ENCODE results near the gene ANKS3. TPM values are rescaled to one million over a fixed set of nuclear protein-coding genes. Genes with fewer than 3 reads are reported as not detected.

ANKS3 gene
- total RNA-seq, 1 donor, result 22.0 TPM

DNA sequence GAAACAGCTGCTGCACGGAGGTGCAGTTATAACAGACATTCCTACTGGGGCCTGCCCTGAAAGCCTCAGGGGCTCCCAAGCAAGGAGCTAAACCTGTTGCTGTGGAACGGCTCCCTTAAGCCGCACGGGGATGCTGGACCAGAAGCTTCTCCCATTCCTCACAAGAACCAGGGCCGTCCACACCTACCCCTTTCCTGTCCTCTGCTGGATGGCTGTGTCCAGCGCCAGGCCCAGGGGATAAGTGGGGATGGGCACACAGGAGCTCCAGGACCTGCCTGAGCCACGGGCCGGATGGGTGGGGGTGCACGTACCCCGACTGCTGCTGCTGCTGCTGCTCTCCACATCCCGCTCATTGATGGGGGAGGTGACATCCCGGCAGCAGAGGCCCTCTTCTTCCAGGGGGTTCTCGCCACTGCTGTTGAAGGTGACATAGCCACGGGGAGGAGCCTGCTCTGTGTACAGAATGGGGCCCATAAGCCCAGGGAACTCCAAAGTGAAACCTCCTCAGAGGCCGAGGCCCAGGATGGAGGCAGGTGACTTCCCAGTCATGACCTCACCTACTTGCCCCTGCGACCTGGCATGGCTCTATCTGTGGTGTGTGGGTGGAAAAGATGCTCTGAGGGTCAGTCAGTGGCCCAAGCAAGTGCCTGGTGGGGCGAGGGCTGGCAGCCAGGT is 32.1 kb downstream of the ANKS3 start:
- DNase-seq (ENCODE audit: low read depth), result no peak
- TF ChIP-seq, protein P1, sequence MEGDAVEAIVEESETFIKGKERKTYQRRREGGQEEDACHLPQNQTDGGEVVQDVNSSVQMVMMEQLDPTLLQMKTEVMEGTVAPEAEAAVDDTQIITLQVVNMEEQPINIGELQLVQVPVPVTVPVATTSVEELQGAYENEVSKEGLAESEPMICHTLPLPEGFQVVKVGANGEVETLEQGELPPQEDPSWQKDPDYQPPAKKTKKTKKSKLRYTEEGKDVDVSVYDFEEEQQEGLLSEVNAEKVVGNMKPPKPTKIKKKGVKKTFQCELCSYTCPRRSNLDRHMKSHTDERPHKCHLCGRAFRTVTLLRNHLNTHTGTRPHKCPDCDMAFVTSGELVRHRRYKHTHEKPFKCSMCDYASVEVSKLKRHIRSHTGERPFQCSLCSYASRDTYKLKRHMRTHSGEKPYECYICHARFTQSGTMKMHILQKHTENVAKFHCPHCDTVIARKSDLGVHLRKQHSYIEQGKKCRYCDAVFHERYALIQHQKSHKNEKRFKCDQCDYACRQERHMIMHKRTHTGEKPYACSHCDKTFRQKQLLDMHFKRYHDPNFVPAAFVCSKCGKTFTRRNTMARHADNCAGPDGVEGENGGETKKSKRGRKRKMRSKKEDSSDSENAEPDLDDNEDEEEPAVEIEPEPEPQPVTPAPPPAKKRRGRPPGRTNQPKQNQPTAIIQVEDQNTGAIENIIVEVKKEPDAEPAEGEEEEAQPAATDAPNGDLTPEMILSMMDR (IDR thresholded peaks at IDR 0.05; ENCODE audit: insufficient read depth, low read length), result no peak
- H3K4me3 ChIP-seq (ENCODE audit: low read depth, low read length), result no peak overlapping the region

DNA sequence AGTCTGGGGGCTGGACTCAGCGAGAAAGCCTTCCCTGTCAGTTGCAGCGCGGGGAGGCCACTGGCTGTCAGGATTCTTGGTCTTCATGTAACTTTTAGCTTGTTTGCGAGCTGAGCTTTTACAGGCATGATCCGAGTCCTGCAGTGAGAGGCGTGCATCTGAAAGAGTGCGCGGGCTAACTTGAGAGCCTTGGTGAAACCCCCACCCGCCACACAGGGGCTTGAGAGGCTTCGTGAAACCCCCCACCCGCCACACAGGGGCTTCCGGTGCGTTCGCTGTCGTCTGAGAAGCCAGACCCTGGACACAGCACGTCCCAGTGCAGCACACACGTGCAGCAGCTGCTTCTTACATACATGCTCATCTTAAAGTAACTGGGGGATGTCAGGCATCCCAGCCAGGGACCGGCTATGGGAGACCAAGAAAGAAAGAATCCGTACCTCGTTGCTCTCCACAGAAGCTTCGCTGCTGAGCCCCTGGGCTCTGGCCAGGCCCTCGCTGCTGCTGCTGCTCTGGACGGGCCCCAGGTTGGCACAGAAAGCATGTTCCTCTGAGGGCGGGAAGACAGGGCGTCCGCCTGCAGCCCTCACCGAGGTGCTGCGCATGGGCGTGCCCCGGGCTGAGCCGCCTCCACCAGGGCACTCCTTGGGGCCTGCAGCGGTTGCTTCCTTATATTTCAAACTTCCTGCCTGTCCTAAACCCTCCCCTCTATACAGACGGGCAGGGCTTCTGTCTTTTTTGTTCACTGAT is 32.9 kb downstream of the ANKS3 start:
- TF ChIP-seq, protein P1 (IDR thresholded peaks at IDR 0.05; ENCODE audit: insufficient read depth, low read length), result no peak
- H3K4me3 ChIP-seq (ENCODE audit: low read depth, low read length), result no peak overlapping the region
- no peak for DNase-seq (ENCODE audit: low read depth)

DNA sequence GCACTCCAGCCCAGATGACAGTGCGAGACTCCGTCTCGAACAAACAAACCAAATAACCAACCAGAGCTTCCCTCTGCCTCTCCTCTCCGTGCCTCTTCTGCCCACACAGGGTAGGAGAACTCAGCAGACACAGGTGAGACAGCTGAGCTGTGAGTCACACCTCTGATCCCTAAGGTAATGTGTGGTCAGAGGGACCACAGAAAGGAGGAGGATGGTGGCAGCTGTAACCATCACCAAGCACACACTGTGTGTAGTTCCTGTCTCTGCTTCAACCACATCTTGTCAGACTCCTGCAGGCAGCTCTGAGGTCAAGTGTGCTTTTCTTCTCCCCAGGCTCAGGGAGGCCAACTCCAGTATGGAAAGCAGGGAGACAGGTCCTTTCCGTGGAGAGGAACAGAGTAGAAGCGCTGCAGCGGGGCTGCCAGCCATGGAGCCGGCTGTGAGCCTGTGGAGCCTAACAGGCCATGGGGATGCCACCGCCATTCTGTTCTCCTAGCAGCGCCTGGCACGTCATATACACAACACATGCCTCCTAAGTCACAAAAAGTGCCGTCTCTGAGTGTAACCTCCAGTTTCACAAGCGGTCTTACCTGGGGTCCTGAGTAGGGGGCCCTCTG is 33.6 kb downstream of the ANKS3 start:
- TF ChIP-seq, protein P1 (IDR thresholded peaks at IDR 0.05; ENCODE audit: insufficient read depth, low read length), result no peak
- no peak for DNase-seq (ENCODE audit: low read depth)
- no peak overlapping the region for H3K4me3 ChIP-seq (ENCODE audit: low read depth, low read length)

DNA sequence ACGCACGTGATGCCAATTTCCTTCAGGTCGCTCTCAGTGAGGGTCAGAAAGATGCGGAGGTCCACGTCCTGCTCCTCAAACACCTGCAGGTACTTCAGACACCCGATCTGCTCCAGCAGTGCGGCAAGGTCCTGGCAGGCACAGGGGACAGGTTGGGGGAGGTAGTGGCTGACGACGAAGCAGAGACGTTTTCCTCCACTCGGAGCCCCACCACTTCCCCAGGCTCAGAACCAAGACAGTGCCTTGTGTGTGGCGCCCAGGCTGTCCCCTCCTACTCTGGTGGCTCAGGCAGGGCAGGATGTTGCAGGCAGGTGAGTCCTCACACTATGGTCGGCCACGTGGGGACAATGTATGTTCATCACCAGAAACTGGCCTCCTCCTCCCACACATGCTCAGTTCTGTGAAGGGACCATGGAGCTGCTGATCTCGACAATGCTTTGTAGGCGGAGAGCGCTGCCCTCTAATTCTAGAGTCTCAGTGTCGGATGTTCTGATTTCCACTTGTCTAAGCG is 35.0 kb downstream of the ANKS3 start:
- DNase-seq (ENCODE audit: low read depth), result no peak
- TF ChIP-seq, protein P1 (IDR thresholded peaks at IDR 0.05; ENCODE audit: insufficient read depth, low read length), result no peak
- H3K4me3 ChIP-seq (ENCODE audit: low read depth, low read length), result no peak overlapping the region

DNA sequence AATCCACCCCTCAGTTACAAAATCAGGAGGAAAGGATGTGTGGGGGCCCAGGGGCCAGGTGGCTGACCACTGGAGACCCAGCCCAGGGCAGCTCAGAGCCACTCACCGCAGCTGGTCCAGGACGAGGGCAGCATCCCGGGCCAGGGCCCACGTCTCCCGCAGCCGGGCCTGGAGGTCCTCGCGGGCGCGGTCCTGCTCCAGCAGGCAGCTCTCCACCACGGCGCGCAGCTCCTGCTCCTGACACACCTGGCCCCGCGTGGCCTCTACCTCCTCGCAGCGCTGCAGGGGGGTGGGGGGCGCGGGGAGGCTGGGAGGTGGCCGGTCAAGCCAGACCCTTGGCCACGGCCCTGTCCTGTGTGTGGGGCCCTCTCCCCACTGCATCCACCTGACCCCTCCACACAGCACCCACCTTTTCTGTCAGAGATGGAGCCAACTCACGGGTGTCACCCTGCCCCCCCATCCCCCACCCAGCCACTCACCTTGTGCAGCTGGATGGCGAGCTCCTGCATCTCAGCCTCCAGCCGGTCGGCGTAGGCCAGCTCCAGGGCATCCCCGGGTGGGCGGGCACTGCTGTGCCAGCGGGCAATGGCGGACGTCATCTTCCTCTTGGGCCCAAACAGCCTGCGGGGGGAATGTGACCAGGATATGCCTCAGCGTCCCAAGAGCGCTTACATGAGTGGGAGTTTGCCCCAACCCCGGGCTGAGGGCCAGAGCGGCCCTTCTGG is 35.6 kb downstream of the ANKS3 start:
- H3K4me3 ChIP-seq (ENCODE audit: low read depth, low read length), result no peak overlapping the region
- TF ChIP-seq, protein P1 (IDR thresholded peaks at IDR 0.05; ENCODE audit: insufficient read depth, low read length), result no peak
- no peak for DNase-seq (ENCODE audit: low read depth)

DNA sequence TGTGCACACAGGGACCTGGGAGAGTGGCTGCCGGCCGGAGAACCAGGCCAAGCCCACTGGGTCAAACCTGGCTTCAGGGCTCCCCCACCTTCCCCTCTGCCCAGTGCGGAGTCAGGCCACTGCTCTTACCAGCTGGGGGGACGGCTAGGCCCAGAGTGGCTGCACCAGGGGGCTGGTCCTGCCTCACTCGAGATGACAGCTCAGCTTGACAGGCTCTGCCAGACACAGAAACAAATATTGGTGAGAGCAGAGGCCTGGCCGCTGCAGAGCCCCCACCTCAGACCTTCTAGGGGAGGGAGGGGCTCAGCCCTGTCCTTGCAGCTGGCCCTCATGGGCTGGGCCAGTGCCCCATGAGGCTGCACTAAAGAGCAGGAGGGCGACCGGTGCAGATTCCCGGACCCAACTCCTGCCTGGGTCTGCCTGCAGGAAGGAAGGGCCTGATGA is 36.2 kb downstream of the ANKS3 start:
- DNase-seq (ENCODE audit: low read depth), result no peak
- TF ChIP-seq, protein P1 (IDR thresholded peaks at IDR 0.05; ENCODE audit: insufficient read depth, low read length), result no peak

More for the DNA sequence above, 36.2 kb downstream of the ANKS3 start:
- no peak overlapping the region for H3K4me3 ChIP-seq (ENCODE audit: low read depth, low read length)
